ENCODE measurements around the gene SBK2. TPM values are rescaled to one million over a fixed set of nuclear protein-coding genes. Genes with fewer than 3 reads are reported as not detected.

Gene SBK2
- total and polyA plus RNA-seq, 9 of the 15 experiments (the other 6 are each of a cell fraction or from before 2014, with no cell fraction given) = not detected

DNA sequence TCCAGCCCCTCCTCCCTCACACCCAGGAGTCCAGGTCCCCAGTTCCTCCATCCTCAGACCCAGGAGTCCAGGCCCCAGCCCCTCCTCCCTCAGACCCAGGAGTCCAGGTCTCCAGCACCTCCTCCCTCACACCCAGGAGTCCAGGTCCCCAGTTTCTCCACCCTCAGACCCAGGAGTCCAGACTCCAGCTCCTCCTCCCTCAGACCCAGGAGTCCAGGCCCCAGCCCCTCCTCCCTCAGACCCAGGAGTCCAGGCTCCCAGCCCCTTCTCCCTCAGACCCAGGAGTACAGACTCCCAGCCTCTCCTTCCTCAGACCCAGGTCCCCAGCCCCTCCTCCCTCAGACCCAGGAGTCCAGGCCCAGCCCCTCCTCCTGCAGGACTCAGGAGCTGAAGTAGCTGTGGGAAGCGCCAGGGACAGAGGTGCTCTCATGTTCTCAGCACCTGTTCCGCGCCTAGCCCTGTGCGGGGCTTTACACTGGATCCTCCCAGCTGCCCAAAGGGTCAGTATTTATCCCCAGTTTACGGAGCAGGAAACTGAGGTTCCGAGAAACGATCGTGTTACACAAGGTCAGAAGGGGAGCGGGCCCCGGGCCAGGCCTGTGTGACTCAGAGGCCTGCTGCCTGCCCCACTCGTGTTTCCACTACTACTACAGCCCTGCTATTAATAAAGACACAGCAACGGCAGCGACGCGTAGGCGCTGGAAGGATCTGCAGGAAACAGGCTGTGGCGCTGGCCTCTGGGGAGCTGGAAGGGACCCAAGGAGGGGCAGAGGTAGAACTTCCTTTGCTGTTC lies 10.1 kb upstream of the SBK2 start (continued):
- TF ChIP-seq FOXP4 (CRISPR knock-in tag; IDR thresholded peaks at IDR 0.05; ENCODE audit: borderline replicate concordance) (0 out of 2 replicates have a peak, but pooled peaks have one; percentile 28), ZNF707 (CRISPR knock-in tag; conservative IDR thresholded peaks at IDR 0.05) (no peak)
- TF ChIP-seq, protein P1, sequence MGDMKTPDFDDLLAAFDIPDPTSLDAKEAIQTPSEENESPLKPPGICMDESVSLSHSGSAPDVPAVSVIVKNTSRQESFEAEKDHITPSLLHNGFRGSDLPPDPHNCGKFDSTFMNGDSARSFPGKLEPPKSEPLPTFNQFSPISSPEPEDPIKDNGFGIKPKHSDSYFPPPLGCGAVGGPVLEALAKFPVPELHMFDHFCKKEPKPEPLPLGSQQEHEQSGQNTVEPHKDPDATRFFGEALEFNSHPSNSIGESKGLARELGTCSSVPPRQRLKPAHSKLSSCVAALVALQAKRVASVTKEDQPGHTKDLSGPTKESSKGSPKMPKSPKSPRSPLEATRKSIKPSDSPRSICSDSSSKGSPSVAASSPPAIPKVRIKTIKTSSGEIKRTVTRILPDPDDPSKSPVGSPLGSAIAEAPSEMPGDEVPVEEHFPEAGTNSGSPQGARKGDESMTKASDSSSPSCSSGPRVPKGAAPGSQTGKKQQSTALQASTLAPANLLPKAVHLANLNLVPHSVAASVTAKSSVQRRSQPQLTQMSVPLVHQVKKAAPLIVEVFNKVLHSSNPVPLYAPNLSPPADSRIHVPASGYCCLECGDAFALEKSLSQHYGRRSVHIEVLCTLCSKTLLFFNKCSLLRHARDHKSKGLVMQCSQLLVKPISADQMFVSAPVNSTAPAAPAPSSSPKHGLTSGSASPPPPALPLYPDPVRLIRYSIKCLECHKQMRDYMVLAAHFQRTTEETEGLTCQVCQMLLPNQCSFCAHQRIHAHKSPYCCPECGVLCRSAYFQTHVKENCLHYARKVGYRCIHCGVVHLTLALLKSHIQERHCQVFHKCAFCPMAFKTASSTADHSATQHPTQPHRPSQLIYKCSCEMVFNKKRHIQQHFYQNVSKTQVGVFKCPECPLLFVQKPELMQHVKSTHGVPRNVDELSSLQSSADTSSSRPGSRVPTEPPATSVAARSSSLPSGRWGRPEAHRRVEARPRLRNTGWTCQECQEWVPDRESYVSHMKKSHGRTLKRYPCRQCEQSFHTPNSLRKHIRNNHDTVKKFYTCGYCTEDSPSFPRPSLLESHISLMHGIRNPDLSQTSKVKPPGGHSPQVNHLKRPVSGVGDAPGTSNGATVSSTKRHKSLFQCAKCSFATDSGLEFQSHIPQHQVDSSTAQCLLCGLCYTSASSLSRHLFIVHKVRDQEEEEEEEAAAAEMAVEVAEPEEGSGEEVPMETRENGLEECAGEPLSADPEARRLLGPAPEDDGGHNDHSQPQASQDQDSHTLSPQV (IDR thresholded peaks at IDR 0.05) = peak; percentile 66; the same call in 1 of the 2 replicates
